ENCODE results near the gene KRT8.
"Not testable (repeated sequence)": the region's sequence is repeated elsewhere in the genome, so short reads cannot be mapped to it uniquely, and the experiment has no call there.

Gene KRT8

DNA sequence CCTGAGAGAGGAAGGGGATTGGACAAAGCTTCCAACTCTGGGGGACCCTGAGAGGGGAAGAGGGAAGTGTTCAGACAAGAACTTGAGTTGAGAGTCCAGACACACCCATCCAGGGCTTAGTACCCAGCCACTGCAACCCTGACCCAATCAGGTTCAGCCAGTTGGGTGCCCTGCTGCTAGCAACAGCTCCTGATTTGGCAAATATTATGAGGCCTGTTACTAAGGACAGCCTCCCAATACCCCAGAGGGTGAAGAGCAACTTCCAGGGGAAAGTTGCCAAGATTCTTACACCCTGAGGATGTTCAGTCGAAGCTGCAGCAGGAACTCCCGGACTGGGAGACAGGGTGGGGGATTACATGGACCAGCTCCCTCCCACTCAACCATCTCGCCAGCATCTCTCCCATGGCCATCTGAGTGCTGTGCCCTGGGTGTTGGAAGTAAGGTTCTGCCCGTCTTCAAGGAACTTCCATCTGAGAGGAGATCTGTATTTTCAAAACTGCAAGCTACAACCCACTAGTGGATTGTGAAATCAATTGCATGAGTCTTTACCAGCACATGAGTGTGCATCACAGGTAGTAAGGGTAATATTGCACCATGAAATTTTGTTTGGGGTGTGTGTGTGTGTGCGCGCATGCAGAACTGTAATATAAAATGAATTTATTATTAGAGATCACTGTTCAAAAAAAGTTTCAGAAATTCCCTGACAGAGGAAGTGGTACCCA lies 44.6 kb downstream of the KRT8 start:
- TF ChIP-seq, protein P1, sequence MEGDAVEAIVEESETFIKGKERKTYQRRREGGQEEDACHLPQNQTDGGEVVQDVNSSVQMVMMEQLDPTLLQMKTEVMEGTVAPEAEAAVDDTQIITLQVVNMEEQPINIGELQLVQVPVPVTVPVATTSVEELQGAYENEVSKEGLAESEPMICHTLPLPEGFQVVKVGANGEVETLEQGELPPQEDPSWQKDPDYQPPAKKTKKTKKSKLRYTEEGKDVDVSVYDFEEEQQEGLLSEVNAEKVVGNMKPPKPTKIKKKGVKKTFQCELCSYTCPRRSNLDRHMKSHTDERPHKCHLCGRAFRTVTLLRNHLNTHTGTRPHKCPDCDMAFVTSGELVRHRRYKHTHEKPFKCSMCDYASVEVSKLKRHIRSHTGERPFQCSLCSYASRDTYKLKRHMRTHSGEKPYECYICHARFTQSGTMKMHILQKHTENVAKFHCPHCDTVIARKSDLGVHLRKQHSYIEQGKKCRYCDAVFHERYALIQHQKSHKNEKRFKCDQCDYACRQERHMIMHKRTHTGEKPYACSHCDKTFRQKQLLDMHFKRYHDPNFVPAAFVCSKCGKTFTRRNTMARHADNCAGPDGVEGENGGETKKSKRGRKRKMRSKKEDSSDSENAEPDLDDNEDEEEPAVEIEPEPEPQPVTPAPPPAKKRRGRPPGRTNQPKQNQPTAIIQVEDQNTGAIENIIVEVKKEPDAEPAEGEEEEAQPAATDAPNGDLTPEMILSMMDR (IDR thresholded peaks at IDR 0.05; ENCODE audit: extremely low read depth, missing control alignments) = no peak
- DNase-seq (ENCODE audit: low spot score) = no peak

DNA sequence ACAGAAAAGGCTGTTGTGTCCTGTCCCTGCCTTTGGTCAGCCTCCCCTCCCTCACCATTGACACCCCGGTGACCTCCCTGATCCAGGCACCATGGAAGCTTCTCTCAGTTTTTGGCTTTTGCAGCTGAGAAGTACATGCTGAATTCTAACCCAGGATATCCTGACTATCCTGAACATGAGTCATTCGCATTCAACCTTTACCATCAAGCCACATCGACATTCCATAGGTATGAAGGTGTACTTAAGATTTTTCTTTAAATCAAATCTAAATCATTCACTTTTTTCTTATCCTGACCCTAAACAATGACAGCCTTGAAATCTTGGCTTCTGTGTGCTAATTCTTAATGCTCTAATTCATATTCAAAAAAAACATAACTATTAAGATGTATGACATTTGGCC lies 47.4 kb downstream of the KRT8 start:
- no peak for DNase-seq (ENCODE audit: low spot score)
- TF ChIP-seq, protein P1 (IDR thresholded peaks at IDR 0.05; ENCODE audit: extremely low read depth, missing control alignments) = no peak

DNA sequence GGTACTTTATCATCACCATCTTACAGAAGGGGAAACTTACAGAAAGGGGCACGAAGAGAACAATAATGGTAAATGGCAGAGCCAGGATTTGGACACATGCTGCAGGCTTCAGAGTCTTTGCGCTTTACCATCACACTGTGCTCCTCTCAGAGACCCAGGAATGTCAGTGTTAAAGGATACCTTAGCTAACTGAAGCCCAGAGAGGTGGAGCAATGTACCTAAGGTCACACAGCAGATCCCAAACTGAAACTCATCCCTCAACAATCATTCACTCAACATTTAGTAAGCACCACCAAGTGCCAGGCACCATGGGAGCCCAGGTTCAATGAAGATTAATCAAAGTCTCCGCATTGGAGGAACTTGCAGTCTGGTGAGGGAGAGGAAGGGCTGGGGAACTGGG lies 48.1 kb downstream of the KRT8 start:
- TF ChIP-seq, protein P1 (IDR thresholded peaks at IDR 0.05; ENCODE audit: extremely low read depth, missing control alignments) = no peak
- DNase-seq (ENCODE audit: low spot score) = no peak

DNA sequence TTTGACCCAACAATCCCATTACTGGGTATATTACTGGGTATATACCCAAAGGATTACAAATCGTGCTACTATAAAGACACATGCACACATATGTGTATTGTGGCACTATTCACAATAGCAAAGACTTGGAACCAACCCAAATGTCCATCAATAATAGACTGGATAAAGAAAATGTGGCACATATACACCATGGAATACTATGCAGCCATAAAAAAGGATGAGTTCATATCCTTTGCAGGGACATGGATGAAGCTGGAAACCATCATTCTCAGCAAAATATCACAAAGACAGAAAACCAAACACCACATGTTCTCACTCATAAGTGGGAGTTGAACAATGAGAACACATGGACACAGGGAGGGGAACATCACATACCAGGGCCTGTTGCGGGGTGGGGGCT lies 48.8 kb downstream of the KRT8 start:
- not testable (repeated sequence) for DNase-seq (ENCODE audit: low spot score)

DNA sequence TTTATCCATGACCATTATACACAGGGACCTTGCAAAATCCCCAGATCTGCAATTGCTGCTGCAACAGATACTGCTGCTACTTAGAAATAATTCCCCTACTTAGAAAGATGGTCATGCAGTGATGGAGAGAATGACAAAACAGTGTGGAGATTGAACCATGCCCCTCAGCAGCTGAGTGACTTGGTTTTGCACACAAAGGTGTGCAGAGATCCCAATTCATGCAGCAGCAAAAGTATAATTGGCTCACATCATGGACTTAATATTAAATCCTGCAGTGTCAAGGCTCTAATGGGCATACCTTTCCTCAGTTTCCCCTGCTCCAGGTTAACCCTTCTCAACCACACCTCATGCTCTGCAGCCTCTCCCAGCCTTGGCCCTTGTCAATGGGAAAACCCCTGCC lies 53.1 kb downstream of the KRT8 start:
- TF ChIP-seq, protein P1 (IDR thresholded peaks at IDR 0.05; ENCODE audit: extremely low read depth, missing control alignments) = no peak
- no peak for DNase-seq (ENCODE audit: low spot score)

DNA sequence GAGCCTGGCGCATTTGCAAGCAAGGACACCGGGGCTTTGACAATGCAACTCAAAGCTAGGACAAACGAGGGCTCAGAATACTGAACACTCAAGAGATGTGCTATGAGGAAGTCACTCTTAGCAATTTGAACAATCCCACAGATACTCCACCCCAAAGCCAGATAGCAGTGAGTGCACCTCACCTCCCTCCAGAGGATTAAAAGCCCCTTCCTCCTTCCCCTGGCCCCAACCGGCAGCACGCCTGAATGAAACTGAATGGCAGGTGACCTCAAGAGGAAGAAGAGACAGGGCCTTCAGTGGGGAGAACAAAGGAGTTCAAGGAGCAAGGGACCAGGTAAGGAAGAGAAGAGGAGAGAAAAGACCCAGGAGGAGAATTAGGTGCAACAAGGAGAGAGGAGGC lies 54.2 kb downstream of the KRT8 start:
- no peak for DNase-seq (ENCODE audit: low spot score)
- TF ChIP-seq, protein P1 (IDR thresholded peaks at IDR 0.05; ENCODE audit: extremely low read depth, missing control alignments) = no peak

DNA sequence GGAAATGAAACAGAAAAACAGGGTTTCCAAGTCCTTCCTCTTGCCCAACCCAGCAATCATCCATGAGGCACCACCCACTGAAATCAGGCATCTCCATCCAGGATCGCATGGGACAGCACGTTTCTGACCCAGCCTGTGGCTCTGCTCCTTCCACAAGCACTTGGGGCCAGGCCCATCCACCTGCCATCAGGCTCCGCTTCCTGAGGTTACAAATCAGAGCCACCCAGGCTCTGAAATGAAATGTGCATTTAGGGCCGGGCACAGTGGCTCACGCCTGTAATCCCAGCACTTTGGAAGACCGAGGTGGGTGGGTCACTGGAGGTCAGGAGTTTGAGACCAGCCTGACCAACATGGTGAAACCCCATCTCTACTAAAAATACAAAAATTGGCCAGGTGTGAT lies 55.4 kb downstream of the KRT8 start:
- no peak for DNase-seq (ENCODE audit: low spot score)
- TF ChIP-seq, protein P1 (IDR thresholded peaks at IDR 0.05; ENCODE audit: extremely low read depth, missing control alignments) = no peak

DNA sequence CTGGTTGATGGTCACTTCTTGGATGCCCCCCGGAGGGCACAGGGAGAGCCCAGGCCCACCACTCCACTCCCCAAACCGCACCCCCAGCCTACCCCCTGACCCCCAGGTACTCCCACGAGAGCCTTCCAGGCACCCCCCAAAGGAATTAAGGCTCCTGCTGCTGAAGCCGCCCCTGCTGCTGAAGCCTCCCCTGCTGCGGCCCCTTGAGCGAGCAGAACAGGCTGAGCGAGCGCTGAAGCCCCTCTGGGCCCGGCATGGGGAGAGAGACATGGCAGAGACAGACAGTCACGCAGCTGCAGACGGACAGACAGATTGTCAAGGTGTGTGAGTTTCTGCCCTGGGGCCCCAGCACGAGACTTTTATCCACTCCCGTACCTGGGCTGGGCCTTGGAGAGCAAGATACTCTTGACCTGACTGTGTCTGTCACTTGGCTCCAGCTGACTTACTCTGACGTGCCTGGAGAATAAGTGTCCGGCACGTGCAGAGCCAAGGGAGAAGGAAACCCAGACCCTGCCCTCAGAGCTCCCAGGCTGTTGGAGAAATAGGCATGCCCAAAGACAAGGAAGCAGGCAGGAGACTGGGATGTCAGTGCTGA lies 56.1 kb downstream of the KRT8 start, which contains the start of gene KRT78:
KRT78 (minus strand) TSS at position 334 of the 595 bp plus-strand sequence; CDS start at position 270, 64 bp downstream.
- TF ChIP-seq, protein P1 (IDR thresholded peaks at IDR 0.05; ENCODE audit: extremely low read depth, missing control alignments) = no peak
- DNase-seq (ENCODE audit: low spot score) = no peak

Measured in GM20000 (cell line).